HG03575 (cell line): ENCODE data around the gene R3HDM4.
"Not testable (repeated sequence)": the region's sequence is repeated elsewhere in the genome, so short reads cannot be mapped to it uniquely, and the experiment has no call there.

ENCODE experiments used
- ATAC-seq: cut with Tn5 transposase; IDR thresholded peaks from one replicate; pipeline ENCODE4 v1.9.1; 2021; ENCODE audit not compliant: unreplicated experiment, insufficient number of reproducible peaks, low FRiP score; ENCODE audit errors: extremely low read depth

The R3HDM4 gene

GRCh38 chr19:884420-885211, 28.4 kb downstream of the R3HDM4 start:
- no peak for ATAC-seq

DNA sequence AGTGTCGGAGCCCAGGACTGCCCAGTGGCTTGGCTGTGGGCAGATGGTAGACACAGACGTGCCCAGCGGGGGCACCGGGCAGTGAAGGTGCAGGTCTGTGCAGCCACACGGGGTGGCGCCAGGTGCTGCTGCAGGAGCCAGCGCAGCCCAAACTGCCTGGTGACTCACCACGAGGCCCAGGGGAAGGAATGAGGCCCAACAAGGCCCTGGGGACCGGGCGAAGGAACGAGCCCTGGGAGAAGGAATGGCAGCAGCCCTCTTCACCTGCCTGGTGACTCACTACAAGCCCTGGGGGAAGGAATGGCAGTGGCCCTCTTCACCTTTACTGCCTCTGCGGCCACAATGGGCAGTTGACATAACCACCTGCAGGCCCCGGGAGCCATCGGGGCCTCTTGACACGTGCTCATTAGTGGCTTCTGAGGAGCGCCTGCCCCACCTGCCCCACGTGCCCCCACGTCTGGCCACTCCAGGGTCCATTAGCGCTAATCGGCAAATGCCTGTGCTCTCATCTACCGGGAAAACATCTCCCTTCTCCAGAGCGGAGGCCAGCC, 29.3 kb downstream of the R3HDM4 start:
- ATAC-seq = no peak

GRCh38 chr19:882871-883497, 30.0 kb downstream of the R3HDM4 start:
- no peak for ATAC-seq

DNA sequence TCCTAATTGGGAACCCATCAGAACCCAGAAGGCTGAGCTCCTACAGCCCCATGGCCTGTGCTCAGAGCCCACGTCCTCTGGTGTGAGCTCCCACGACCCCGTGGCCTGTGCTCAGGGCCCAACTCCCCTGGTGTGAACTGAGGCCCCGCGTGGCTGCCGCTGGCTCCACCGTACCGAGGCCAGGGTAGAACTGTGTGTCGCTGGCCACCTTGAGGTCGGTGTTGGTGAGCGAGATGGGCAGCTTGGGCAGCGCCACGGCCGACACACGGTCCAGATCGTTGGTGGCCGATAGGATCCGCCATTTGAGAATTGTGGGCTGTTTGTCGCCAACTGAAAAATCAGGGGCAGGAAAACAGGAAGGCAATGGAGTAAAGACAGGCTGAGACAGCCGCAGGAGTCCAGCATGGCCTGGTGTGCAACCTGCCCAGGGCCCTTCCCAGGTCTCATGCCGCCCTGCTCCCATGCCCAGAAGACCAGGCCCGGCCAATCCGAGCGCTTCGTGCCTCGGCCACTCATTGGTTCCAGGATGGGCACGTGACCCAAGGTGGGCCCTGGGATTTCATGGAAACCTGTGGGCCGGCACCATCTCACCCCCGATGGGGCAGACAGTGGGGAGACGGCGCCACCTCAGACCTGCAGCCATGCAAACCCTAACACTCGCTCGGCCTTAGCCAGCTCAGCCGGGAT, 31.5 kb downstream of the R3HDM4 start:
- ATAC-seq = no peak

DNA sequence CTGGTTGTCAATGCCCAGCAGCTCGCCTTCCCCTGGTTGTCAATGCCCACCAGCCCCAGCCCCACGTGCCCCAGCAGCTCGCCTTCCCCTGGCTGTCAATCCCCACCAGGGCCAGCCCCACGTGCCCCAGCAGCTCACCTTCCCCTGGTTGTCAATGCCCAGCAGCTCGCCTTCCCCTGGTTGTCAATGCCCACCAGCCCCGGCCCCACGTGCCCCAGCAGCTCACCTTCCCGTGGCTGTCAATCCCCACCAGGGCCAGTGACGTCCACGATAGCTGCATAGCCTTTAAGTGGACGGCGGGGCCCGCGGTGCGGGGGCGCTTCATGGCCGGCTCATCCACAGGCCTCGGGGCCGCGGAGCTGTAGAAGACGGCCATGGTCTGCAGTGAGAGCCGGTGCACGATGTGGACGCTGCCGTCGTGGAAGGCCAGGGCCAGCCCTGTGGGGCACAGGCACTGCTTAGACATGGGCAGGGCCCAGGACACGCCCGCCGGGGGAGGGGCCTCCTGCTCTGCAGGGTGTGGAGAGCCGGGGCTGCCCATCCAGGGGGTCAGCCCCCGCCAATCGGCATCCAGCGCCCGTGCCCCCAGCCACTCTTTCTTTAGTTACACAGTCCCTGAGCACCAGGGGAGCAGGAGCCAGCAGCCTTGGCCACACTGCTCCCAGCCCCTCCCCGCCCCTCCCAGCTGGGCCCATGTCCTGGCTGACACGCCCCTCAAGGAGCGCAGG, 33.1 kb downstream of the R3HDM4 start:
- ATAC-seq = no peak

DNA sequence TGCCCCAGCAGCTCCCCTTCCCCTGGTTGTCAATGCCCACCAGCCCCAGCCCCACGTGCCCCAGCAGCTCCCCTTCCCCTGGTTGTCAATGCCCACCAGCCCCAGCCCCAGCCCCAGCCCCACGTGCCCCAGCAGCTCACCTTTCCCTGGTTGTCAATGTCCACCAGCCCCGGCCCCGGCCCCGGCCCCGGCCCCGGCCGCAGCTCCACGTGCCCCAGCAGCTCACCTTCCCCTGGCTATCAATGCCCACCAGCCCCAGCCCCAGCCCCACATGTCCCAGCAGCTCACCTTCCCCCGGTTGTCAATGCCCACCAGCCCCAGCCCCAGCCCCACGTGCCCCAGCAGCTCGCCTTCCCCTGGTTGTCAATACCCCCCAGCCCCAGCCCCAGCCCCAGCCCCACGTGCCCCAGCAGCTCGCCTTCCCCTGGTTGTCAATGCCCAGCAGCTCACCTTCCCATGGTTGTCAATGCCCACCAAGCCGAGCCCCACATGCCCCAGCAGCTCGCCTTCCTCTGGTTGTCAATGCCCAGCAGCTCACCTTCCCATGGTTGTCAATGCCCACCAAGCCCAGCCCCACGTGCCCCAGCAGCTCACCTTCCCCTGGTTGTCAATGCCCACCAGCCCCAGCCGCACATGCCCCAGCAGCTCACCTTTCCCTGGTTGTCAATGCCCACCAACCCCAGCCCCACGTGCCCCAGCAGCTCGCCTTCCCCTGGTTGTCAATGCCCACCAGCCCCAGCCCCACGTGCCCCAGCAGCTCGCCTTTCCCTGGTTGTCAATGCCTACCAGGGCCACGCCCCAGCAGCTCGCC, 34.1 kb downstream of the R3HDM4 start:
- not testable (repeated sequence) for ATAC-seq

- not testable (repeated sequence) for ATAC-seq
Measured at GRCh38 chr19:877992-878660, 34.9 kb downstream of the R3HDM4 start.

GRCh38 chr19:876780-877314, 36.2 kb downstream of the R3HDM4 start:
- ATAC-seq = no peak

DNA sequence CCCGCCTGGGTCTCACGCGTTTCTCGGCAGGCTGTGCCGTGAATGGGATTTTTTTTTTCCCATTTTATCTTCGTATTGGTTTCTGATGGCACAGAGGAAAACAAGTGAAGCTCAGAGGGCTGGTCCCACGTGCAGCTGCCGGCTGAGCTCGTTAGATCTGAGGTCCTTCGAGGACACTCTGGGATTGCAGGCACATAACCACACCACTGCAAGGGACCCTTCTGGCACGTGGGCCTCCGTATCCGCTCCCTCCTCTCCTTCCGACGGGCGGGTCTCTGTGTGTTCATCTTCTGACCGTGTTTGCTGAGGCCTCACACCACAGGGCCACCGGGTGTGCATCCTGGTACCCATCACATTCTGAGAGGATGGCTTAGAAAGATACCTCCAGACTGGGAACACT, 36.9 kb downstream of the R3HDM4 start:
- no peak for ATAC-seq

GRCh38 chr19:875265-875879, 37.6 kb downstream of the R3HDM4 start:
- no peak for ATAC-seq

DNA sequence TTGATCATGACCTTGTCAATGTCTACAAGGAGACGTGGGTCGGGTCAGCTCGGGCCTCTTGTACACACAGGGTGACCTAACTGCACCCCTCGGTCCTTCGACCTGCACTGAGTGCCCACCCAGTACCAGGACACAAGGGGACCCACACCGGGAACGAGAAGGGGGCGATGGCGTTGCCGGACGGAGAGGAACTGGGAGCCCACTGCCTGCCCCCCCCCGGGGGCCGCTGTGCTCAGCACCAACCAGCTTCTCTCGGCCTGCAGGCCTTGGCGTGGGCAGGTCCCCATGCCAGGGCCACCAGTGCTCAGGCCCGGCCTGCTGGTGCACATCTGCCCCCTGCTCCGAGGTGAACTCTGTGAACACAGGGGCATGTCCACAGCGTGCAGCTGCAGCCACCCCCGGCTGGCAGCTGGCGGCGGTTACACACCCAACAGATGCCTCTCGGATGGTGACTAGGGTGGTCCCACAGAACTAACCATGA, 39.4 kb downstream of the R3HDM4 start:
- ATAC-seq = no peak

DNA sequence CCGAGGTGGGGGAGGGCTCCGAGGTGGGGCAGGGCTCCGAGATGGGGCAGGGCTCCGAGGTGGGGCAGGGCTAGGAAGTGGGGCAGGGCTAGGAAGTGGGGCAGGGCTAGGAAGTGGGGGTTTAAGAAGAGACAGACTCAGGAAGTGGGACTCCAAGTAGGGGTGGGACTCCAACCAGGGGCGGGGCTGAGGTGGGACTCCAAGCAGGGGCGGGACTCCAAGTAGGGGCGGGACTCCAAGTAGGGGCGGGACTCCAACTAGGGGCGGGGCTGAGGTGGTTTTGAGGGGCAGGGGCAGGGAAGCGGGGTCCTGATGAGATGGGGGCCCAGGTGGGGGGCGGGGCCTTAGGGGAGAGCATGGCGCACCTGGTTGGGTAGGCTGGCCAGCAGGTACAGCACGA, 39.9 kb downstream of the R3HDM4 start:
- no peak for ATAC-seq

- ATAC-seq = no peak
Measured at GRCh38 chr19:872266-872951, 40.6 kb downstream of the R3HDM4 start.

DNA sequence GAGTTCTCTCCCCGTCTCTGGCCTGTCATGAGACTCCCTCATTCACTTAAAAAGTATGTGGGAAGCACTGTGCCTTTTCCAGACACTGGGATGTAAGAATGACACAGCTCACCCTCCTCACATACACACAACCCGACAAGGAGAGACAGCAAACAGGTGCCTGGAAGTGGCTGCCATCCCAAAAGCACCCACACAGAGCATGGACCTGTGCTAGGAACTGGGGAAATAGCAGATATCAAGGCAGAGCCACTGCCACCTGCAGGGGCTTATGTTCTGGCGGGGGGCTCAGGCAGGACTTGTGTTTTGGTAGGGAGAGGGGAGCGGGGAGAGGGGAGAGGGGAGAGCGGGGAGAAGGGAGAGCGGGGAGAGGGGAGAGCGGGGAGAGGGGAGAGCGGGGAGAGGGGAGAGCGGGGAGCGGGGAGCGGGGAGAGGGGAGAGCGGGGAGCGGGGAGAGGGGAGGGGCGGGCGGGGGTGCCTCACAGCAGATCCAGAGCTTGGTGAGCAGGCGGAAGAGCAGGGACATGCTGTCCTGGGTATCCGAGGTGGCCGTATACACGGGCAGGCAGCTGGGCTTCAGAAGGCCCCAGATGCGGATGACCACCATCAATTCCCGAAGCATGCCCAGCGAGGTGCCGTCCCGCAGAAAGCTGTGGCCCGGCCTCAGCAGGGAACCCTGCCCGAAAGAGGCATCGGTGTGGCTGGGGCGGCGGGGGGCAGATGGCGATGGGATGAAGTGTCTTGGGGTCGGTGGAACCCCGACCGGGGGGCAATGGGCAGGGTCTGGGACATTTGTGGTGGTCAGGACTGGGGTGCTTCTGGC, 41.4 kb downstream of the R3HDM4 start:
- no peak for ATAC-seq

- ATAC-seq = no peak
Measured at GRCh38 chr19:870963-871401, 42.0 kb downstream of the R3HDM4 start.

DNA sequence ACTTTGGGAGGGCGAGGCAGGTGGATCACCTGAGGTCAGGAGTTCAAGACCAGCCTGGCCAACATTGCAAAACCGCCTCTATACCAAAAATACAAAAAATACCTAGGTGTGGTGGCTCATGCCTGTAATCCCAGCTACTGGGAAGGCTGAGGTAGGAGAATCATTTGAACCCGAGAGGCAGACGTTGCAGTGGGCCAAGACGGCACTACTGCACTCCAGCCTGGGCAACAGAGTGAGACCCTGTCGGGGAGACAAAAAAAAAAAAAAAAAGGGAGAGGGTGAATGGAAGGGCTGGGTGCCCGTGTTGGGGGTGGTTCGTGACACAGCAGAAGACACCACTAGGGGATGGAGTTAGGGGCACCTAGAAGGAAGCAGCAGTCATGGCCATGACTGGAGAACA, 42.7 kb downstream of the R3HDM4 start:
- ATAC-seq = no peak
